ENCODE data around the gene SETMAR.

GRCh38 chr3:4359805-4360502 lies 56.8 kb downstream of the SETMAR start:
- no peak for TF ChIP-seq POLR2A (IDR thresholded peaks at IDR 0.05)
- TF ChIP-seq CTCF (IDR thresholded peaks at IDR 0.05): no peak

All from ovary (tissue), 3 donors.